Measurements from ENCODE around the gene SV2C.
"Not testable (repeated sequence)": the region's sequence is repeated elsewhere in the genome, so short reads cannot be mapped to it uniquely, and the experiment has no call there.

The SV2C gene

DNA sequence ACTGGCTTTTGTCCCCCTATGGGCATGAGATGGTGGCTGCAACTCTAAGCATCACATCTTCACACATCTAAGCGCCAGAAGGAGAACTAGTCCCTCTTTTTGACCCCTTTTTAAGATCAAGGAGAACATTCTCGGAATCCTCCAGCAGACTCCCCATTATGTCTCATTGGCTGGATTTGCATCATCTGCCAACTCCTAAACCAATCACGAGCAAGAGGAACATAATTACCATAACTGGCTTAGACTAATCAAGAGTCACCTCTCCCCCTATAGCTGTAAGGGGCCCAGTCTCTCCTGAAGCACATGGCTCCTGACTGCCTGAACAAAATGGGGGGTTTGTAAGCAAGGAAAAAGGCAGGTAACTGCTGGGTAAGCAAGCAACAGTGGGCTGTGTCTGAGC lies 251.4 kb downstream of the SV2C start:
- Histone ChIP-seq H3K9me2 (replicated peaks; ENCODE audit: low read depth, low read length) (no peaks in the 10 kb centered on the region), H2AFZ (ENCODE audit: low read length) (peak overlapping the region; percentile 50; the same call in 1 of the 2 replicates), H3K4me3 (ENCODE audit: low read length, poor library complexity, severe bottlenecking) (no peak overlapping the region), H3K9me3 (ENCODE audit: insufficient read depth, low read depth, low read length) (no peaks in the 10 kb centered on the region), H3K4me2 (ENCODE audit: low read depth, low read length, poor library complexity, severe bottlenecking) (no peak overlapping the region), H3K27me3 (ENCODE audit: insufficient read depth, low read length, poor library complexity, severe bottlenecking) (no peaks in the 10 kb centered on the region), H3K36me3 (ENCODE audit: insufficient read depth, low read length) (no peaks in the 10 kb centered on the region), H3K9ac (ENCODE audit: low read depth, low read length, poor library complexity, severe bottlenecking) (no peak overlapping the region), H4K20me1 (ENCODE audit: insufficient read depth, low read length, poor library complexity, severe bottlenecking) (no peaks in the 10 kb centered on the region), H3K79me2 (ENCODE audit: insufficient read depth, low read length) (no peaks in the 10 kb centered on the region), H3F3A (ENCODE audit: low read depth) (no peaks in the 10 kb centered on the region), H3K4me1 (ENCODE audit: insufficient read depth, low read length, poor library complexity, severe bottlenecking) (peaks cover 59% of the 10 kb centered on the region)
- TF ChIP-seq EZH2phosphoT487 (IDR thresholded peaks at IDR 0.05; ENCODE audit: borderline replicate concordance), result no peak
- TF ChIP-seq, protein P1, sequence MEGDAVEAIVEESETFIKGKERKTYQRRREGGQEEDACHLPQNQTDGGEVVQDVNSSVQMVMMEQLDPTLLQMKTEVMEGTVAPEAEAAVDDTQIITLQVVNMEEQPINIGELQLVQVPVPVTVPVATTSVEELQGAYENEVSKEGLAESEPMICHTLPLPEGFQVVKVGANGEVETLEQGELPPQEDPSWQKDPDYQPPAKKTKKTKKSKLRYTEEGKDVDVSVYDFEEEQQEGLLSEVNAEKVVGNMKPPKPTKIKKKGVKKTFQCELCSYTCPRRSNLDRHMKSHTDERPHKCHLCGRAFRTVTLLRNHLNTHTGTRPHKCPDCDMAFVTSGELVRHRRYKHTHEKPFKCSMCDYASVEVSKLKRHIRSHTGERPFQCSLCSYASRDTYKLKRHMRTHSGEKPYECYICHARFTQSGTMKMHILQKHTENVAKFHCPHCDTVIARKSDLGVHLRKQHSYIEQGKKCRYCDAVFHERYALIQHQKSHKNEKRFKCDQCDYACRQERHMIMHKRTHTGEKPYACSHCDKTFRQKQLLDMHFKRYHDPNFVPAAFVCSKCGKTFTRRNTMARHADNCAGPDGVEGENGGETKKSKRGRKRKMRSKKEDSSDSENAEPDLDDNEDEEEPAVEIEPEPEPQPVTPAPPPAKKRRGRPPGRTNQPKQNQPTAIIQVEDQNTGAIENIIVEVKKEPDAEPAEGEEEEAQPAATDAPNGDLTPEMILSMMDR (conservative IDR thresholded peaks at IDR 0.05; ENCODE audit: low read length), result no peak; the same call in 1 of the 2 replicates

DNA sequence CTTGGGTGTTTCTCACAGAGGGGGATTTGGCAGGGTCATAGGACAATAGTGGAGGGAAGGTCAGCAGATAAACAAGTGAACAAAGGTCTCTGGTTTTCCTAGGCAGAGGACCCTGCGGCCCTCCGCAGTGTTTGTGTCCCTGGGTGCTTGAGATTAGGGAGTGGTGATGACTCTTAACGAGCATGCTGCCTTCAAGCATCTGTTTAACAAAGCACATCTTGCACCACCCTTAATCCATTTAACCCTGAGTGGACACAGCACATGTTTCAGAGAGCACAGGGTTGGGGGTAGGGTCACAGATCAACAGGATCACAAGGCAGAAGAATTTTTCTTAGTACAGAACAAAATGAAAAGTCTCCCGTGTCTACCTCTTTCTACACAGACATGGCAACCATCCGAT lies 252.3 kb downstream of the SV2C start:
- H3F3A ChIP-seq (ENCODE audit: low read depth); H3K4me3 ChIP-seq (ENCODE audit: low read length, poor library complexity, severe bottlenecking); H3K9me2 ChIP-seq (replicated peaks; ENCODE audit: low read depth, low read length); H2AFZ ChIP-seq (ENCODE audit: low read length); H3K9ac ChIP-seq (ENCODE audit: low read depth, low read length, poor library complexity, severe bottlenecking); H4K20me1 ChIP-seq (ENCODE audit: insufficient read depth, low read length, poor library complexity, severe bottlenecking); H3K27me3 ChIP-seq (ENCODE audit: insufficient read depth, low read length, poor library complexity, severe bottlenecking); H3K79me2 ChIP-seq (ENCODE audit: insufficient read depth, low read length); H3K4me2 ChIP-seq (ENCODE audit: low read depth, low read length, poor library complexity, severe bottlenecking); H3K36me3 ChIP-seq (ENCODE audit: insufficient read depth, low read length); H3K9me3 ChIP-seq (ENCODE audit: insufficient read depth, low read depth, low read length): not testable (repeated sequence)
- peaks cover 50% of the 10 kb centered on the region for H3K4me1 ChIP-seq (ENCODE audit: insufficient read depth, low read length, poor library complexity, severe bottlenecking)

DNA sequence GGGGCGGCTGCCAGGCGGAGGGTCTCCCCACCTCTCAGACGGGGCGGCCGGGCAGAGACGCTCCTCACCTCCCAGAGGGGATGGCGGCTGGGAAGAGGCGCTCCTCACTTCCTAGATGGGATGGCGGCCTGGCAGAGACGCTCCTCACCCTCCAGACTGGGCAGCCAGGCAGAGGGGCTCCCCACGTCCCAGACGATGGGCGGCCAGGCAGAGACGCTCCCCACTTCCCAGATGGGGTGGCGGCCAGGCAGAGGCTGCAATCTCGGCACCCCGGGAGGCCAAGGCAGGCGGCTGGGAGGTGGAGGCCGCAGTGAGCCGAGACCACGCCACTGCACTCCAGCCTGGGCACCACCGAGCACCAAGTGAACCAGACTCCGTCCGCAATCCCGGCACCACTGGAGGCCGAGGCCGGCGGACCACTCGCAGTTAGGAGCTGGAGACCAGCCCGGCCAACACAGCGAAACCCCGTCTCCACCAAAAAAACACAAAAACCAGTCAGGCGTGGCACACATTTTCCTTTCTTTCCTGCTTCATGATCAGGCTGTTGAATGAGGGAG lies 253.1 kb downstream of the SV2C start:
- not testable (repeated sequence) for H4K20me1 ChIP-seq (ENCODE audit: insufficient read depth, low read length, poor library complexity, severe bottlenecking); H3K79me2 ChIP-seq (ENCODE audit: insufficient read depth, low read length); H3K27me3 ChIP-seq (ENCODE audit: insufficient read depth, low read length, poor library complexity, severe bottlenecking); H3K9ac ChIP-seq (ENCODE audit: low read depth, low read length, poor library complexity, severe bottlenecking); H3K9me3 ChIP-seq (ENCODE audit: insufficient read depth, low read depth, low read length); H3K9me2 ChIP-seq (replicated peaks; ENCODE audit: low read depth, low read length); H3F3A ChIP-seq (ENCODE audit: low read depth); H3K4me3 ChIP-seq (ENCODE audit: low read length, poor library complexity, severe bottlenecking); H3K36me3 ChIP-seq (ENCODE audit: insufficient read depth, low read length); H2AFZ ChIP-seq (ENCODE audit: low read length); H3K4me2 ChIP-seq (ENCODE audit: low read depth, low read length, poor library complexity, severe bottlenecking)
- H3K4me1 ChIP-seq (ENCODE audit: insufficient read depth, low read length, poor library complexity, severe bottlenecking), result peaks cover 45% of the 10 kb centered on the region

DNA sequence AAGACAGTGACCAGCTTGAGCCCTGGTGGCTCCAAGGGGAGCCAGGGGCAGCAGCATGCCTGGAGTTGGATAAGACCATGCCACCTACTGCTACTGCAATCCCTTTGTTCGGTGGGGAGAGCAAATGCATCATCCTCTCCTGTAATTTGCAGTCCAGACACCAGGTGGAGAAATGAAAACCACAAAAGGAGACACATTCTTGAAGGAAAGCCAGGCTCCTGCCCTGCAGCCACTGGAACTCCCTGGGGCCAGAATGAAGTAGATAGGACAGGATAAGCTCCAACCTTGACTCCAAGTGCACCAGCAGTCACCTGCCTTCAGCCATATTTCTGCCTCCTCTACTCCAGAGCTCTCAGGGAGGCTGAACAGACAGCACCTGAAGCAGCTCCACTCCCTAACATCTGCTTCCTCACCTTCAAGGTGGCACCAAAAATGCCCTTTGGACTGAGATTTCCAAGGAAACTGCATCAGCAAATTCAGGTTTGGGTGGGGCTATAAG lies 254.8 kb downstream of the SV2C start:
- Histone ChIP-seq H3K79me2 (ENCODE audit: insufficient read depth, low read length) (no peaks in the 10 kb centered on the region), H3K27me3 (ENCODE audit: insufficient read depth, low read length, poor library complexity, severe bottlenecking) (no peaks in the 10 kb centered on the region), H3K4me1 (ENCODE audit: insufficient read depth, low read length, poor library complexity, severe bottlenecking) (peaks cover 44% of the 10 kb centered on the region), H4K20me1 (ENCODE audit: insufficient read depth, low read length, poor library complexity, severe bottlenecking) (no peaks in the 10 kb centered on the region), H2AFZ (ENCODE audit: low read length) (peak overlapping the region; percentile 77), H3K4me2 (ENCODE audit: low read depth, low read length, poor library complexity, severe bottlenecking) (peak overlapping the region; percentile 24), H3K9ac (ENCODE audit: low read depth, low read length, poor library complexity, severe bottlenecking) (peak overlapping the region; percentile 33), H3K36me3 (ENCODE audit: insufficient read depth, low read length) (no peaks in the 10 kb centered on the region), H3F3A (ENCODE audit: low read depth) (0 out of 2 replicates have a peak, but pooled peaks cover 2% of the 10 kb centered on the region), H3K9me2 (replicated peaks; ENCODE audit: low read depth, low read length) (no peaks in the 10 kb centered on the region), H3K9me3 (ENCODE audit: insufficient read depth, low read depth, low read length) (no peaks in the 10 kb centered on the region), H3K4me3 (ENCODE audit: low read length, poor library complexity, severe bottlenecking) (no peak overlapping the region)
- TF ChIP-seq, protein P1 (conservative IDR thresholded peaks at IDR 0.05; ENCODE audit: low read length), result peak; percentile 74
- TF ChIP-seq EZH2phosphoT487 (IDR thresholded peaks at IDR 0.05; ENCODE audit: borderline replicate concordance), result no peak

Data from Loucy (cell line).